Measurements from ENCODE around the gene PCDHB5. TPM values are rescaled to one million over a fixed set of nuclear protein-coding genes. Genes with fewer than 3 reads are reported as not detected.

The PCDHB5 gene
- 0.34 and 2.2 TPM in 2 replicates for total RNA-seq

GRCh38 chr5:141135030-141135717 is at the start of gene PCDHB5:
Gene PCDHB5 (plus strand): TSS chr5:141135206. CDS start chr5:141135435, 229 bp downstream.

GRCh38 chr5:141094481-141095262 is 40.3 kb upstream of the PCDHB5 start, which contains the start of gene PCDHB2:
Gene PCDHB2 (plus strand): TSS chr5:141094615. CDS start chr5:141094791, 176 bp downstream.

GRCh38 chr5:141100243-141100805 is 34.7 kb upstream of the PCDHB5 start, which contains the start of gene PCDHB3:
Gene PCDHB3 (plus strand): TSS chr5:141100473. CDS start chr5:141100650, 177 bp downstream.

GRCh38 chr5:141121563-141121962 is 13.4 kb upstream of the PCDHB5 start, which contains the start of gene PCDHB4:
Gene PCDHB4 (plus strand): TSS chr5:141121818. CDS start chr5:141121999, 181 bp downstream.

GRCh38 chr5:141149812-141150211 is 14.8 kb downstream of the PCDHB5 start, which contains the start of gene PCDHB6:
Gene PCDHB6 (plus strand): TSS chr5:141150057. CDS start chr5:141150258, 201 bp downstream.

GRCh38 chr5:141172381-141173204 is 37.6 kb downstream of the PCDHB5 start, which contains the start of gene PCDHB7:
Gene PCDHB7 (plus strand): TSS chr5:141172644. CDS start chr5:141172836, 192 bp downstream.

GRCh38 chr5:141177577-141178191 is 42.7 kb downstream of the PCDHB5 start, which contains the start of gene PCDHB8:
Gene PCDHB8 (plus strand): TSS chr5:141177790. CDS start chr5:141178035, 245 bp downstream.

GRCh38 chr5:141182248-141182647 is 47.2 kb downstream of the PCDHB5 start, which contains the start of gene PCDHB16:
Gene PCDHB16 (plus strand): TSS chr5:141182387. CDS start chr5:141182560, 173 bp downstream.

GRCh38 chr5:141186897-141187512 is 52.0 kb downstream of the PCDHB5 start, which contains the start of gene PCDHB9:
Gene PCDHB9 (plus strand): TSS chr5:141187161. CDS start chr5:141187319, 158 bp downstream.

Other genes with a start within 250 kb of the PCDHB5 start
- under 0.01 and 0.34 TPM in 2 replicates for gene PCDHAC1, start 208.9 kb upstream of the PCDHB5 start, total RNA-seq
- 0.60 and 2.6 TPM in 2 replicates for gene PCDHAC2, start 168.7 kb upstream of the PCDHB5 start, total RNA-seq
- gene PCDHB1, start 83.8 kb upstream of the PCDHB5 start, total RNA-seq: not detected in 2 replicates
- gene PCDHB2, start 40.6 kb upstream of the PCDHB5 start, total RNA-seq: 0.09 and 0.93 TPM in 2 replicates
- gene PCDHB3, start 34.7 kb upstream of the PCDHB5 start, total RNA-seq: 0.23 TPM in 1 of 2 replicates, not detected in the other
- gene PCDHB4, start 13.4 kb upstream of the PCDHB5 start, total RNA-seq: 0.35 and 0.94 TPM in 2 replicates
- 0.12 TPM in 1 of 2 replicates, not detected in the other for gene PCDHB6, start 14.9 kb downstream of the PCDHB5 start, total RNA-seq
- 0.23 and 0.34 TPM in 2 replicates for gene PCDHB7, start 37.4 kb downstream of the PCDHB5 start, total RNA-seq
- gene PCDHB8, start 42.6 kb downstream of the PCDHB5 start, total RNA-seq: not detected in 2 replicates
- gene PCDHB16, start 47.2 kb downstream of the PCDHB5 start, total RNA-seq: under 0.01 and 1.1 TPM in 2 replicates
- 0.23 and 0.43 TPM in 2 replicates for gene PCDHB9, start 52.0 kb downstream of the PCDHB5 start, total RNA-seq
- gene PCDHB10, start 57.1 kb downstream of the PCDHB5 start, total RNA-seq: 0.12 and 0.17 TPM in 2 replicates
- gene PCDHB11, start 64.4 kb downstream of the PCDHB5 start, total RNA-seq: 0.12 TPM in 1 of 2 replicates, not detected in the other
- under 0.01 and 0.26 TPM in 2 replicates for gene PCDHB12, start 73.5 kb downstream of the PCDHB5 start, total RNA-seq
- gene PCDHB13, start 78.7 kb downstream of the PCDHB5 start, total RNA-seq: 0.35 and 0.43 TPM in 2 replicates
- gene PCDHB14, start 88.1 kb downstream of the PCDHB5 start, total RNA-seq: 0.70 TPM in 1 of 2 replicates, not detected in the other
- under 0.01 and 0.12 TPM in 2 replicates for gene PCDHB15, start 110.2 kb downstream of the PCDHB5 start, total RNA-seq
- not detected in 2 replicates for gene SLC25A2, start 168.8 kb downstream of the PCDHB5 start, total RNA-seq
- 34.3 and 45.5 TPM in 2 replicates for gene TAF7, start 185.6 kb downstream of the PCDHB5 start, total RNA-seq
- 0.35 and 0.85 TPM in 2 replicates for gene PCDHGA1, start 195.3 kb downstream of the PCDHB5 start, total RNA-seq
- 2.2 and 3.5 TPM in 2 replicates for gene PCDHGA2, start 203.6 kb downstream of the PCDHB5 start, total RNA-seq
- 1.8 and 4.4 TPM in 2 replicates for gene PCDHGA3, start 208.6 kb downstream of the PCDHB5 start, total RNA-seq
- 0.82 and 0.94 TPM in 2 replicates for gene PCDHGB1, start 214.9 kb downstream of the PCDHB5 start, total RNA-seq
- 2.8 and 3.9 TPM in 2 replicates for gene PCDHGA4, start 219.8 kb downstream of the PCDHB5 start, total RNA-seq
- 0.77 and 3.3 TPM in 2 replicates for gene PCDHGB2, start 224.8 kb downstream of the PCDHB5 start, total RNA-seq
- gene PCDHGA5, start 229.0 kb downstream of the PCDHB5 start, total RNA-seq: 0.68 and 2.1 TPM in 2 replicates
- 0.58 and 1.8 TPM in 2 replicates for gene PCDHGB3, start 235.0 kb downstream of the PCDHB5 start, total RNA-seq
- 3.7 and 4.3 TPM in 2 replicates for gene PCDHGA6, start 238.7 kb downstream of the PCDHB5 start, total RNA-seq
- gene PCDHGA7, start 247.5 kb downstream of the PCDHB5 start, total RNA-seq: 4.4 and 5.1 TPM in 2 replicates